ENCODE measurements around the gene MTCL1.

MTCL1 gene

GRCh38 chr18:8868276-8868675, 162.9 kb downstream of the MTCL1 start:
- DNase-seq (ENCODE audit: low spot score): no peak

GRCh38 chr18:8868779-8869415, 163.5 kb downstream of the MTCL1 start:
- DNase-seq (ENCODE audit: low spot score): no peak

GRCh38 chr18:8869696-8870095, 164.3 kb downstream of the MTCL1 start:
- no peak for DNase-seq (ENCODE audit: low spot score)

GRCh38 chr18:8870528-8870927, 165.2 kb downstream of the MTCL1 start:
- DNase-seq (ENCODE audit: low spot score): no peak

GRCh38 chr18:8871489-8871888, 166.1 kb downstream of the MTCL1 start:
- no peak for DNase-seq (ENCODE audit: low spot score)

- DNase-seq (ENCODE audit: low spot score): no peak
Observed at GRCh38 chr18:8874872-8875271, 169.5 kb downstream of the MTCL1 start.

- no peak for DNase-seq (ENCODE audit: low spot score)
Observed at GRCh38 chr18:8876887-8877286, 171.5 kb downstream of the MTCL1 start.

- DNase-seq (ENCODE audit: low spot score): no peak
Observed at GRCh38 chr18:8881103-8881502, 175.7 kb downstream of the MTCL1 start.
